MM.1S (cell line): ENCODE measurements around the gene CCDC8.
"Not testable (repeated sequence)": the region's sequence is repeated elsewhere in the genome, so short reads cannot be mapped to it uniquely, and the experiment has no call there.

Experiments
- DNase-seq: peaks from one replicate; pipeline ENCODE4 v3.0.0-alpha.2; 2015
- H2AFZ ChIP-seq: fragments of 300-600 bp; sonication (generic); 2 replicates; pipeline ENCODE4 v1.6.0; 2016; ENCODE audit warnings: antibody characterized with exemption, low read length
- H3F3A ChIP-seq: fragments of 300-600 bp; sonication (generic); 2 replicates; pipeline ENCODE4 v1.6.1; 2016; ENCODE audit warnings: mild to moderate bottlenecking, antibody characterized with exemption, low read length, moderate library complexity, mixed read lengths; ENCODE audit not compliant: insufficient read depth
- H3K27ac ChIP-seq: fragments of 300-600 bp; sonication (generic); 2 replicates; pipeline ENCODE4 v1.5.1; 2016; ENCODE audit warnings: mild to moderate bottlenecking, low read length
- H3K27me3 ChIP-seq: fragments of 300-600 bp; sonication (generic); replicated peaks from 2 replicates; pipeline ENCODE4 v1.6.0; 2016; ENCODE audit warnings: low read length; ENCODE audit not compliant: insufficient read depth
- H3K36me3 ChIP-seq: fragments of 300-600 bp; sonication (generic); replicated peaks from 2 replicates; pipeline ENCODE4 v1.6.1; 2016; ENCODE audit warnings: mild to moderate bottlenecking, low read length, mixed read lengths; ENCODE audit not compliant: insufficient read depth
- H3K4me1 ChIP-seq: fragments of 300-600 bp; sonication (generic); 2 replicates; pipeline ENCODE4 v1.6.1; 2016; ENCODE audit warnings: low read length, mixed read lengths
- H3K4me2 ChIP-seq: fragments of 300-600 bp; sonication (generic); 2 replicates; pipeline ENCODE4 v1.6.0; 2016; ENCODE audit warnings: low read depth, low read length
- H3K4me3 ChIP-seq: fragments of 300-600 bp; sonication (generic); 2 replicates; pipeline ENCODE4 v1.5.1; 2016; ENCODE audit warnings: low read length, mixed read lengths
- H3K79me2 ChIP-seq: fragments of 300-600 bp; sonication (generic); 2 replicates; pipeline ENCODE4 v1.6.1; 2016; ENCODE audit warnings: mixed run types, low read length, mixed read lengths
- H3K9ac ChIP-seq: fragments of 300-600 bp; sonication (generic); 2 replicates; pipeline ENCODE4 v1.6.1; 2016; ENCODE audit warnings: low read length, mixed read lengths
- H3K9me2 ChIP-seq: fragments of 300-600 bp; sonication (generic); replicated peaks from 2 replicates; pipeline ENCODE4 v1.6.1; 2016; ENCODE audit warnings: mild to moderate bottlenecking, low read length, mixed read lengths; ENCODE audit not compliant: insufficient read depth
- H3K9me3 ChIP-seq: fragments of 300-600 bp; sonication (generic); replicated peaks from 2 replicates; pipeline ENCODE4 v1.6.1; 2016; ENCODE audit warnings: mild to moderate bottlenecking, low read length, mixed read lengths; ENCODE audit not compliant: insufficient read depth
- H4K20me1 ChIP-seq: fragments of 300-600 bp; sonication (generic); 2 replicates; pipeline ENCODE4 v1.6.1; 2016; ENCODE audit warnings: mild to moderate bottlenecking, low read length, moderate library complexity, mixed read lengths; ENCODE audit not compliant: insufficient read depth
- EZH2 ChIP-seq: fragments of 300-600 bp; sonication (generic); optimal IDR thresholded peaks from 2 replicates; pipeline ENCODE3; 2017; ENCODE audit warnings: low read depth, mild to moderate bottlenecking, antibody characterized with exemption, low read length, mixed read lengths
- EZH2phosphoT487 ChIP-seq: fragments of 300-600 bp; sonication (generic); IDR thresholded peaks from 2 replicates; pipeline ENCODE4 v1.6.1; 2018; ENCODE audit warnings: antibody characterized with exemption, low read length
- TF ChIP-seq, protein P1 (sequence below): fragments of 300-600 bp; sonication (generic); IDR thresholded peaks from 2 replicates; pipeline ENCODE4 v1.5.1; 2016; ENCODE audit warnings: antibody characterized with exemption, low read length, mixed read lengths

CCDC8 gene

DNA sequence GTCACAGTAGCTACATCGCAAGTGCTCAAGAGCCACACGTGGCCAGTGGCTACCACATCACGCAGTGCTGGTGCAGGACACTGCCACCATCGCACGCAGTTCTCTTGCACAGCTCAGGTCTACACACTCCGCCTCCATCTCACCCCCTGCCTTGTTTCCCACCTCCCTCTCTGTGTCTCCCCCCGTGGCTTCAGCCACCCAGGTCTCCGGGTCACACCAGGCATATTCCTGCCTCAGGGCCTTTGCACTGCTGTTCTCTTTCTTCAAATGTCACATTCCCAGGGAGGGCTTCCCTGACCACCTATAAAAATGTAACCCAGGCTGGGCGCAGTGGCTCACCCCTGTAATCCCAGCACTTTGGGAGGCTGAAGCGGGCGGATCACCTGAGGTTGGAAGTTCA, 10.6 kb downstream of the CCDC8 start:
- Histone ChIP-seq H2AFZ (no peak overlapping the region), H3K9me2 (no peaks in the 10 kb centered on the region), H3K36me3 (no peaks in the 10 kb centered on the region), H3K27ac (no peak overlapping the region), H3K27me3 (peaks cover 84% of the 10 kb centered on the region), H3K9me3 (no peaks in the 10 kb centered on the region), H3K79me2 (no peaks in the 10 kb centered on the region), H4K20me1 (no peaks in the 10 kb centered on the region), H3K4me3 (no peak overlapping the region), H3K4me2 (no peak overlapping the region), H3K9ac (no peak overlapping the region), H3K4me1 (no peaks in the 10 kb centered on the region), H3F3A (no peaks in the 10 kb centered on the region)
- DNase-seq, result no peak
- TF ChIP-seq EZH2 (no peak), EZH2phosphoT487 (no peak)
- TF ChIP-seq, protein P1, sequence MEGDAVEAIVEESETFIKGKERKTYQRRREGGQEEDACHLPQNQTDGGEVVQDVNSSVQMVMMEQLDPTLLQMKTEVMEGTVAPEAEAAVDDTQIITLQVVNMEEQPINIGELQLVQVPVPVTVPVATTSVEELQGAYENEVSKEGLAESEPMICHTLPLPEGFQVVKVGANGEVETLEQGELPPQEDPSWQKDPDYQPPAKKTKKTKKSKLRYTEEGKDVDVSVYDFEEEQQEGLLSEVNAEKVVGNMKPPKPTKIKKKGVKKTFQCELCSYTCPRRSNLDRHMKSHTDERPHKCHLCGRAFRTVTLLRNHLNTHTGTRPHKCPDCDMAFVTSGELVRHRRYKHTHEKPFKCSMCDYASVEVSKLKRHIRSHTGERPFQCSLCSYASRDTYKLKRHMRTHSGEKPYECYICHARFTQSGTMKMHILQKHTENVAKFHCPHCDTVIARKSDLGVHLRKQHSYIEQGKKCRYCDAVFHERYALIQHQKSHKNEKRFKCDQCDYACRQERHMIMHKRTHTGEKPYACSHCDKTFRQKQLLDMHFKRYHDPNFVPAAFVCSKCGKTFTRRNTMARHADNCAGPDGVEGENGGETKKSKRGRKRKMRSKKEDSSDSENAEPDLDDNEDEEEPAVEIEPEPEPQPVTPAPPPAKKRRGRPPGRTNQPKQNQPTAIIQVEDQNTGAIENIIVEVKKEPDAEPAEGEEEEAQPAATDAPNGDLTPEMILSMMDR, result no peak

DNA sequence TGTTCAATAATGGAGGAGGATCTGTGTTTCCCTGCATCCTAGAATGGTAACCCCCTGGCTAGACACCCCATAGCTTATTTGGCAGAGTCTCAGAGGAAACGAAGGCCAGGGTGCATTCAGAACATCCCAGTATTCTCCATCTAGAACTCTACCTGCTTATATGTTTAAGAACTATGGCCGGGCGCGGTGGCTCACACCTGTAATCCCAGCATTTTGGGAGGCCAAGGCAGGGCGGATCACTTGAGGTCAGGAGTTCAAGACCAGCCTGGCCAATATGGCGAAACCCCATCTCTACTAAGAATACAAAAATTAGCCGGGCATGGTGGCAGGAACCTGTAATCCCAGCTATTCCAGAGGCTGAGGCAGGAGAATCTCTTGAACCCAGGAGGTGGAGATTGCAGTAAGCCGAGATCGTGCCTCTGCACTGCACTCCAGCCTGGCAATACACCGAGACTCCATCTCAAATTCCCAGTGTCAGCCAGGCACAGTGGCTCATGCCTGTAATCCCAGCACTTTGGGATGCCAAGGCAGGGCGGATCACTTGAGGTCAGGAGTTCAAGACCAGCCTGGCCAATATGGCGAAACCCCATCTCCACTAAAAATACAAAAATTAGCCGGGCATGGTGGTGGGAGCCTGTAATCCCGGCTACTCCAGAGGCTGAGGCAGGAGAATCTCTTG, 15.4 kb downstream of the CCDC8 start:
- H2AFZ ChIP-seq, H3K27ac ChIP-seq, DNase-seq, H3K79me2 ChIP-seq, H3K4me3 ChIP-seq, H3K9me2 ChIP-seq, H3K36me3 ChIP-seq, H3K9me3 ChIP-seq, H3K4me2 ChIP-seq, H3K9ac ChIP-seq, H3F3A ChIP-seq, H3K4me1 ChIP-seq, H4K20me1 ChIP-seq: not testable (repeated sequence)
- peaks cover 48% of the 10 kb centered on the region for H3K27me3 ChIP-seq

DNA sequence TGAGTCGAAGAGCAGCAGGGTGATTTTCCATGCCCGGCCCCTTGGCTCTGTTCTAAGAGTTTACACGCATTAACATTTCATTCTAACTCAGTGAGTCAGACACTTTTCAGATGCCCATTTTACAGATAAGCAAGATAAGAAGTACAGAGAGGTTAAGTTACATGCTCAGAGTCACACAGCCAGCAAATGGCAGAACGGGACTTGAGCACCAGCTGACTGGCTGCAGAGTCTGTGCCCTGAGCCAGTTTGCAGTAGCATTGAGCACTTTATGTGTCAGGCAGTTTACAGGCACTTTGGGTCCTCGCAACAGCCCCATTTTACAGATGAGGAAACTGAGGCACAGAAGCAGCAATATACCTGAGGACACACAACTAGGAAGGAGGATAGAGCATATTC, 19.0 kb downstream of the CCDC8 start:
- no peaks in the 10 kb centered on the region for H3K4me1 ChIP-seq
- H3K9me2 ChIP-seq, result no peaks in the 10 kb centered on the region
- no peak for DNase-seq
- H3K27me3 ChIP-seq, result peaks cover 17% of the 10 kb centered on the region; the same call in 1 of the 2 replicates
- H3K27ac ChIP-seq, result no peak overlapping the region
- H2AFZ ChIP-seq, result no peak overlapping the region
- no peak overlapping the region for H3K4me2 ChIP-seq
- no peaks in the 10 kb centered on the region for H3F3A ChIP-seq
- TF ChIP-seq, protein P1, result no peak
- no peak for TF ChIP-seq EZH2
- TF ChIP-seq EZH2phosphoT487, result no peak
- H3K9ac ChIP-seq, result no peak overlapping the region
- H3K36me3 ChIP-seq, result no peaks in the 10 kb centered on the region
- no peak overlapping the region for H3K4me3 ChIP-seq
- no peaks in the 10 kb centered on the region for H3K79me2 ChIP-seq
- H3K9me3 ChIP-seq, result no peaks in the 10 kb centered on the region
- no peaks in the 10 kb centered on the region for H4K20me1 ChIP-seq
